Measurements from ENCODE around the gene ARID1B. TPM values are rescaled to one million over a fixed set of nuclear protein-coding genes. Genes with fewer than 3 reads are reported as not detected.

The ARID1B gene
- total and polyA plus RNA-seq, 2 of the 4 experiments (the other 2 are of a cell fraction) = 14.5 to 20.1 TPM

- peak overlapping the region; percentile 99 for H3K4me2 ChIP-seq (ENCODE audit: low read depth, low read length)
- no peaks in the 10 kb centered on the region for H3K9me3 ChIP-seq (ENCODE audit: control insufficient read depth, insufficient read depth, low read length)
- DNase-seq = peak; percentile 96
- peak overlapping the region in 1 of 2 experiments; percentile 18; a peak in 1 of 4 replicates for H4K8ac ChIP-seq (ENCODE audit: low read depth in 2 of 2, low read length in 2 of 2)
- peaks cover 3% of the 10 kb centered on the region; the same call in 1 of the 2 replicates for H3K9me1 ChIP-seq (ENCODE audit: insufficient read depth, low read length)
- peak overlapping the region; percentile 94 for H2AFZ ChIP-seq (replicated peaks; ENCODE audit: low read length, poor library complexity)
- CTCF ChIA-PET = interaction anchor here (1.0 to 1.1 kb wide), 2 partner anchors 11 to 16 kb away, joined by 3 read pairs; no protein-coding TSS in a partner anchor
- in situ Hi-C loops (cut with MboI; ENCODE audit: low sequenced_read_pairs) (loop anchor here (10.0 kb wide), 2 partner anchors 175 to 235 kb away; no protein-coding TSS in a partner anchor), dilution Hi-C loops (cut with HindIII; ENCODE audit: low sequenced_read_pairs, unreplicated experiment) (no loop called here), intact Hi-C loops (cut with micrococcal nuclease) (loop anchor here (1.0 to 5.0 kb wide), 3 partner anchors 173 to 402 kb away; no protein-coding TSS in a partner anchor)
- H4K20me1 ChIP-seq (ENCODE audit: insufficient read depth, low read length) = peaks cover 30% of the 10 kb centered on the region
- no peak overlapping the region for H4K5ac ChIP-seq (ENCODE audit: low read depth, low read length)
- ATAC-seq (ENCODE audit: low read depth) = peak; percentile 48
- peaks cover 4 to 17% of the 10 kb centered on the region in 2 experiments; a peak in 2 of 4 replicates for H3K79me1 ChIP-seq (ENCODE audit: low read depth in 1 of 2, low read length in 2 of 2)
- no peak overlapping the region for H2BK15ac ChIP-seq (ENCODE audit: low read depth, low read length)
- H3K18ac ChIP-seq (ENCODE audit: low read depth, low read length) = no peak overlapping the region
- no TSS peak for BruUV-seq (replicated peaks)
- no peak overlapping the region for H2BK120ac ChIP-seq (ENCODE audit: low read depth, low read length)
- H3K23ac ChIP-seq (ENCODE audit: low read depth, low read length) = peak overlapping the region; percentile 94
- WGBS, 2 experiments (ENCODE audit: extremely low coverage in 2 of 2, insufficient read length in 1 of 2) = 0% methylated on average over 4 of the region's 9 CpGs; no CpG with 5 or more reads in 1 of the 2 experiments
- H2BK5ac ChIP-seq (ENCODE audit: low read depth, low read length, poor library complexity, severe bottlenecking) = peak overlapping the region; percentile 89
- peak overlapping the region; percentile 99 for H3K4me3 ChIP-seq (ENCODE audit: insufficient read depth, low read depth, low read length)
- peak overlapping the region; percentile 96 for H3K9ac ChIP-seq (ENCODE audit: low read depth, low read length)
- H3K4ac ChIP-seq (ENCODE audit: low read depth, low read length) = 0 out of 2 replicates have a peak overlapping the region, but pooled peaks have one; percentile 11
- POLR2A ChIA-PET (ENCODE audit: unreplicated experiment) = interaction anchor here (1.0 kb wide), 2 partner anchors 242 to 266 kb away, joined by 4 read pairs; no protein-coding TSS in a partner anchor
- H4K91ac ChIP-seq (ENCODE audit: insufficient read depth, low read depth, low read length) = no peak overlapping the region
- H2AK5ac ChIP-seq (ENCODE audit: low read depth, low read length) = no peak overlapping the region
- no peaks in the 10 kb centered on the region for H3K27me3 ChIP-seq (ENCODE audit: control insufficient read depth, insufficient read depth, low read length)
- H2AK9ac ChIP-seq (replicated peaks; ENCODE audit: low read depth, low read length, poor library complexity) = peak overlapping the region; percentile 80
- peak overlapping the region; percentile 77; the same call in 1 of the 2 replicates for H3K14ac ChIP-seq (replicated peaks; ENCODE audit: low read depth, low read length)
- peaks cover 1% of the 10 kb centered on the region for H3K36me3 ChIP-seq (ENCODE audit: control insufficient read depth, insufficient read depth, low read length)
- H3K4me1 ChIP-seq (ENCODE audit: control insufficient read depth, insufficient read depth, low read length) = peaks cover 4% of the 10 kb centered on the region
- H3K27ac ChIP-seq (ENCODE audit: insufficient read depth, low read length) = peak overlapping the region; percentile 89
- H2BK20ac ChIP-seq (ENCODE audit: low read depth, low read length) = no peak overlapping the region
- 0 out of 2 replicates have a peak overlapping the region, but pooled peaks have one; percentile 24 for H3K56ac ChIP-seq (ENCODE audit: extremely low read depth, insufficient read depth, low read length)
- TF ChIP-seq MAFK (IDR thresholded peaks at IDR 0.05; ENCODE audit: low read depth, low read length) (peak; percentile 60), CEBPB (IDR thresholded peaks at IDR 0.05; ENCODE audit: low read depth, low read length) (peak; percentile 18; the same call in 1 of the 2 replicates), FOS (IDR thresholded peaks at IDR 0.05; ENCODE audit: low read depth, low read length) (no peak), POLR2A (IDR thresholded peaks at IDR 0.05; ENCODE audit: low read depth, low read length) (peak; percentile 80), MXI1 (IDR thresholded peaks at IDR 0.05; ENCODE audit: borderline replicate concordance, low read depth, low read length) (peak; percentile 71; the same call in 1 of the 2 replicates), RAD21 (IDR thresholded peaks at IDR 0.05; ENCODE audit: low read length) (no peak), MAZ (IDR thresholded peaks at IDR 0.05; ENCODE audit: borderline replicate concordance, low read depth, low read length) (no peak), SMC3 (IDR thresholded peaks at IDR 0.05; ENCODE audit: low read depth, low read length) (no peak), USF2 (IDR thresholded peaks at IDR 0.05; ENCODE audit: low read depth, low read length) (no peak), RFX5 (IDR thresholded peaks at IDR 0.05; ENCODE audit: low read depth, low read length) (no peak), RCOR1 (IDR thresholded peaks at IDR 0.05; ENCODE audit: insufficient replicate concordance, low read length) (no peak), BHLHE40 (IDR thresholded peaks at IDR 0.05; ENCODE audit: low read depth, low read length) (no peak), ELK1 (IDR thresholded peaks at IDR 0.05; ENCODE audit: borderline replicate concordance, low read depth, low read length) (no peak), NFE2L2 (IDR thresholded peaks at IDR 0.05; ENCODE audit: low read depth, low read length) (no peak)
Observed at GRCh38 chr6:156780102-156780641, 3.0 kb downstream of the ARID1B start.

Data from IMR-90 (cell line).